B cell (primary cell): Measurements from ENCODE around the gene NACAD. TPM values are rescaled to one million over a fixed set of nuclear protein-coding genes. Genes with fewer than 3 reads are reported as not detected.

Experiments used
- ATAC-seq: fragments of 200-7000 bp; cut with Tn5 transposase; one replicate; pipeline ENCODE4 v1.10.0; 2021; ENCODE audit warnings: low read depth, mild to moderate bottlenecking, moderate number of reproducible peaks, moderate library complexity
- CTCF ChIA-PET: fragments of 350-600 bp; sonication (Branson Sonifier 250); formaldehyde crosslinking; loops from one replicate; lab custom pipeline; 2021; ENCODE audit warnings: antibody characterized with exemption, inconsistent platforms; lab: Charles Lee
- POLR2A ChIA-PET: fragments of 350-600 bp; sonication (Branson Sonifier 250); formaldehyde crosslinking; loops from one replicate; lab custom pipeline; 2021; ENCODE audit warnings: antibody characterized with exemption; lab: Charles Lee
- DNase-seq: peaks from one replicate; pipeline ENCODE4 v3.0.0; 2013
- H2AFZ ChIP-seq: 2 replicates; pipeline ENCODE4 v1.6.1; 2012; ENCODE audit warnings: mild to moderate bottlenecking, low read depth, low read length; ENCODE audit not compliant: insufficient read depth, poor library complexity, severe bottlenecking
- H3K27ac ChIP-seq, 2 donors: 1 replicate in 1 of 2; 2 replicates in 1 of 2; pipeline ENCODE4 v1.5.1; 2012 to 2013; ENCODE audit warnings: low read length in 2 of 2, mild to moderate bottlenecking in 2 of 2, moderate library complexity in 1 of 2
- H3K27me3 ChIP-seq, 4 experiments: fragments of 200-600 bp in 1 of 4; sonication (generic) in 1 of 4; replicated peaks in 1 of 4; 1 replicate in 2 of 4; 2 replicates in 2 of 4; pipeline versions ENCODE4 v1.6.1 to v1.7.0; 2013 to 2016; ENCODE audit warnings: low read length in 3 of 4, mild to moderate bottlenecking in 2 of 4, mixed read lengths in 1 of 4, moderate library complexity in 1 of 4; ENCODE audit not compliant: insufficient read depth in 4 of 4, control insufficient read depth in 3 of 4; ENCODE audit errors: control extremely low read depth in 1 of 4
- H3K36me3 ChIP-seq, 2 experiments: replicated peaks in 1 of 2; 1 replicate in 1 of 2; 2 replicates in 1 of 2; pipeline versions ENCODE4 v1.6.1 to v1.7.1; 2013; ENCODE audit warnings: low read length in 1 of 2; ENCODE audit not compliant: insufficient read depth in 2 of 2, control insufficient read depth in 1 of 2; ENCODE audit errors: control extremely low read depth in 1 of 2, extremely low read depth in 1 of 2
- H3K4me1 ChIP-seq, 2 donors: fragments of 200-600 bp in 1 of 2; sonication (generic) in 1 of 2; 1 replicate in 1 of 2; 2 replicates in 1 of 2; pipeline versions ENCODE4 v1.5.1 to v1.6.1; 2013 to 2017; ENCODE audit warnings: low read length in 2 of 2; ENCODE audit not compliant: control insufficient read depth in 2 of 2, insufficient read depth in 2 of 2
- H3K4me2 ChIP-seq: replicated peaks from 2 replicates; pipeline ENCODE3; 2012; ENCODE audit warnings: mild to moderate bottlenecking, low read depth, low read length; ENCODE audit not compliant: poor library complexity, severe bottlenecking
- H3K4me3 ChIP-seq, 5 experiments: fragments of 200-600 bp in 1 of 5; sonication (generic) in 1 of 5; 1 replicate in 3 of 5; 2 replicates in 2 of 5; pipeline versions ENCODE4 v1.5.1 to v1.7.0; 2011 to 2016; ENCODE audit warnings: low read length in 4 of 5, mild to moderate bottlenecking in 4 of 5, low read depth in 2 of 5, control low read depth in 1 of 5, moderate library complexity in 1 of 5; ENCODE audit not compliant: insufficient read depth in 1 of 5; ENCODE audit errors: control extremely low read depth in 1 of 5, extremely low read depth in 1 of 5
- H3K79me2 ChIP-seq: fragments of 200-600 bp; sonication (generic); one replicate; pipeline ENCODE4 v1.6.0; 2016; ENCODE audit warnings: low read length; ENCODE audit not compliant: control insufficient read depth, insufficient read depth
- H3K9ac ChIP-seq: fragments of 200-600 bp; sonication (generic); 2 replicates; pipeline ENCODE4 v1.6.1; 2017; ENCODE audit warnings: mild to moderate bottlenecking, low read length, moderate library complexity
- H3K9me3 ChIP-seq, 3 donors: one replicate each; pipeline versions ENCODE4 v1.6.1 to v1.7.1; 2013; ENCODE audit warnings: low read length in 2 of 3; ENCODE audit not compliant: control insufficient read depth in 2 of 3, insufficient read depth in 1 of 3; ENCODE audit errors: control extremely low read depth in 1 of 3
- H4K20me1 ChIP-seq: 2 replicates; pipeline ENCODE4 v1.6.0; 2012; ENCODE audit warnings: mild to moderate bottlenecking, low read length; ENCODE audit not compliant: insufficient read depth, control insufficient read depth, poor library complexity, severe bottlenecking
- H3K27ac Mint-ChIP-seq: one replicate; pipeline ENCODE4 v1.8.0; 2021; ENCODE audit warnings: mixed read lengths
- H3K27me3 Mint-ChIP-seq: one replicate; pipeline ENCODE4 v1.8.0; 2021; ENCODE audit warnings: mixed read lengths
- H3K4me1 Mint-ChIP-seq: one replicate; pipeline ENCODE4 v1.8.0; 2021; ENCODE audit warnings: mixed read lengths
- H3K4me3 Mint-ChIP-seq: one replicate; pipeline ENCODE4 v1.8.0; 2021; ENCODE audit warnings: mixed read lengths
- H3K9me3 Mint-ChIP-seq: one replicate; pipeline ENCODE4 v1.8.0; 2022; ENCODE audit warnings: mixed read lengths; ENCODE audit not compliant: insufficient read depth
- EZH2 ChIP-seq: IDR thresholded peaks from 2 replicates; pipeline ENCODE4 v1.6.1; 2012; ENCODE audit warnings: borderline replicate concordance, low read depth, mild to moderate bottlenecking, moderate library complexity, low read length; ENCODE audit not compliant: insufficient read depth, poor library complexity, severe bottlenecking
- WGBS: methylation state at CpG from one replicate; pipeline ENCODE4 v1.1.5; 2013; ENCODE audit warnings: missing lambda C conversion rate; ENCODE audit not compliant: insufficient coverage; 5-methylcytosine and 5-hydroxymethylcytosine counted together
- intact Hi-C: fragments of 100-400 bp; cut with micrococcal nuclease; formaldehyde crosslinking; loops from one replicate; pipeline ENCODE4 v1.10.0; 2022
- polyA plus RNA-seq: library from polyadenylated mRNA; depleted of rRNA; stranded (reverse); fragments of >200 nt; gene quantifications from 2 replicates; pipeline ENCODE4 v1.2.3, GENCODE V29; 2012
- total RNA-seq, 2 donors: library from RNA; stranded (reverse); fragments of 120-200 nt in 1 of 2; gene quantifications; 1 replicate in 1 of 2; 2 replicates in 1 of 2; pipeline versions ENCODE4 v1.2.3 to v1.2.4, GENCODE V29; 2013 to 2022
- TF ChIP-seq, protein P1 (sequence below): fragments of 200-600 bp; IDR thresholded peaks from one replicate; pipeline ENCODE4 v1.8.0; 2022; ENCODE audit warnings: antibody characterized with exemption, mild to moderate bottlenecking

NACAD gene
- total and polyA plus RNA-seq, 2 donors (not counting 1 experiment from before 2014, with no cell fraction given), result 0.04 to 0.49 TPM

DNA sequence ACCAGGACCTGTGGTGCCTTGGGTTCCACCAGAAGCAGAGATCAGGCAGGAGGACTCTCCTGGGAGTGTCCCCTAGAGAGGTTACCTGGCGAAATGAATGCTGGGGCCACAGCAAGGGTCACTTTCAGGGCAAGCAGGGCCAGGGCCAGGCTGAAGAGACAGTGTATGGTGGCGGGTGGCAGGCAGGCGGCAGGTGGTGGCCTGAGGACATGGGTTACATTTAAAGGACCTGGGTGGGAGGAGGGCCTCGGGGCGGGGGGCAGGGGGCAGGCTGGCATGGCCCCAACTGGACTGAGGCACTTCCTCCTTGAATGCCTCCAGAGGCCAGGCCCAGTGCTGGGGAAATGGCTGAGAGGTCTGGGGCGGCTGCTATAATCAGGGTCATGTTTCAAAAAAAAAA is 37.4 kb upstream of the NACAD start:
- Histone ChIP-seq H3K9me3 (no peaks in the 10 kb centered on the region), H3K4me3 (no peak overlapping the region), H3K79me2 (no peaks in the 10 kb centered on the region), H3K36me3 (no peaks in the 10 kb centered on the region), H3K4me1 (peaks cover 0 to 10% of the 10 kb centered on the region in 2 donors), H4K20me1 (no peaks in the 10 kb centered on the region), H3K27me3 (no peaks in the 10 kb centered on the region), H2AFZ (no peak overlapping the region), H3K4me2 (no peak overlapping the region), H3K27ac (no peak overlapping the region), H3K9ac (no peak overlapping the region)
- CTCF ChIA-PET, result interaction anchor here (1.1 kb wide), 1 partner anchor 10 kb away, joined by 7 read pairs; no protein-coding TSS in a partner anchor
- Mint-ChIP-seq H3K4me1 (peaks cover 7% of the 10 kb centered on the region), H3K27ac (no peak overlapping the region), H3K27me3 (no peaks in the 10 kb centered on the region), H3K9me3 (no peaks in the 10 kb centered on the region), H3K4me3 (no peak overlapping the region)
- POLR2A ChIA-PET, result interaction anchor here (0.6 kb wide), 1 partner anchor 529 kb away, joined by 6 read pairs; no protein-coding TSS in a partner anchor
- DNase-seq, result no peak
- 89% methylated on average over 5 of the region's 6 CpGs for WGBS
- intact Hi-C loops, result no loop called here
- no peak for TF ChIP-seq EZH2
- TF ChIP-seq, protein P1, sequence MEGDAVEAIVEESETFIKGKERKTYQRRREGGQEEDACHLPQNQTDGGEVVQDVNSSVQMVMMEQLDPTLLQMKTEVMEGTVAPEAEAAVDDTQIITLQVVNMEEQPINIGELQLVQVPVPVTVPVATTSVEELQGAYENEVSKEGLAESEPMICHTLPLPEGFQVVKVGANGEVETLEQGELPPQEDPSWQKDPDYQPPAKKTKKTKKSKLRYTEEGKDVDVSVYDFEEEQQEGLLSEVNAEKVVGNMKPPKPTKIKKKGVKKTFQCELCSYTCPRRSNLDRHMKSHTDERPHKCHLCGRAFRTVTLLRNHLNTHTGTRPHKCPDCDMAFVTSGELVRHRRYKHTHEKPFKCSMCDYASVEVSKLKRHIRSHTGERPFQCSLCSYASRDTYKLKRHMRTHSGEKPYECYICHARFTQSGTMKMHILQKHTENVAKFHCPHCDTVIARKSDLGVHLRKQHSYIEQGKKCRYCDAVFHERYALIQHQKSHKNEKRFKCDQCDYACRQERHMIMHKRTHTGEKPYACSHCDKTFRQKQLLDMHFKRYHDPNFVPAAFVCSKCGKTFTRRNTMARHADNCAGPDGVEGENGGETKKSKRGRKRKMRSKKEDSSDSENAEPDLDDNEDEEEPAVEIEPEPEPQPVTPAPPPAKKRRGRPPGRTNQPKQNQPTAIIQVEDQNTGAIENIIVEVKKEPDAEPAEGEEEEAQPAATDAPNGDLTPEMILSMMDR, result no peak
- ATAC-seq, result no peak

DNA sequence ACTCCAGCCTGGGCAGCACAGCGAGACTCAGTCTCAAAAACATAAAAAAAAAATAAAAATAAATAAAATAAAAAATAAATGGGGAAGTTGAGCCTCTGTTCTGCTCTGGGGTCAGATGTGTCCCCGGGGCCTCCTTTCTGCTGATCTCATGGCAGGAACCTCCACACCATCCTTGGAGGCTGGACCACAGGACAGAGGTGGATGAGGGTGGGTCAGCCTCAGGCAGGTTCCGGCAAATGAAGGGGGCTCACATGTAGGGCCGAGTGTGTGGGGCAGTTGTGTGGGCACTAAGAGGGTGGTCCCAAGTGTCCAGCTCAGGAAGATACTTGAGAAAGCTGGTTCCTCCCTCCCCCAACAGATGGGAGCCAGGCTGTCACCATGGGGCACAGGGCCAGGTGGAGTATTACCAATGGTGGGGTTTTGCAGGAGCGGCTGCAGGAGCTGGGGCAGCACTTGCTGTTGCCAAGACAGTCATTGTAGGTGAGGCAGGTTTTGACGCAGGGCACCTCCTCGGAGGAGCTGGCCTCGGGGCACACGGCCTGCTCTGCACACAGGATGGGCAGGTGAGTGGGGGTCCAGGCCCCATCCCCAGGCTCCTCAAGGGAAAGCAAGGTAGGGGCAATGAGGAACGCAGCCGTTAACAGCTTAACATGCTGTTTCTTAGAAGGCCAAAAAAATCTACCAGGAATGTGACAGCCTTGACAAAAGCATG is 36.6 kb upstream of the NACAD start:
- Histone ChIP-seq H3K4me3 (no peak overlapping the region), H3K79me2 (no peaks in the 10 kb centered on the region), H3K9ac (no peak overlapping the region), H4K20me1 (no peaks in the 10 kb centered on the region), H3K36me3 (no peaks in the 10 kb centered on the region), H3K4me2 (no peak overlapping the region), H3K9me3 (no peaks in the 10 kb centered on the region), H3K4me1 (peaks cover 0 to 10% of the 10 kb centered on the region in 2 donors), H2AFZ (no peak overlapping the region), H3K27me3 (no peaks in the 10 kb centered on the region), H3K27ac (no peak overlapping the region)
- H3K4me3 Mint-ChIP-seq, result no peak overlapping the region
- H3K27me3 Mint-ChIP-seq, result no peaks in the 10 kb centered on the region
- 95% methylated on average over 9 of the region's 11 CpGs for WGBS
- H3K27ac Mint-ChIP-seq, result no peak overlapping the region
- ATAC-seq, result no peak
- DNase-seq, result no peak
- POLR2A ChIA-PET, result no interaction called here
- peaks cover 7% of the 10 kb centered on the region for H3K4me1 Mint-ChIP-seq
- CTCF ChIA-PET, result interaction anchor here (1.1 to 3.7 kb wide), 3 partner anchors 10 to 268 kb away, joined by 4 to 11 read pairs (median 7); no protein-coding TSS in a partner anchor
- intact Hi-C loops, result no loop called here
- no peaks in the 10 kb centered on the region for H3K9me3 Mint-ChIP-seq
- TF ChIP-seq, protein P1, result no peak
- no peak for TF ChIP-seq EZH2
